AG04450 (cell line): ENCODE results near the gene PPP1R13B. TPM values are rescaled to one million over a fixed set of nuclear protein-coding genes. Genes with fewer than 3 reads are reported as not detected.

Experiments
- CTCF ChIA-PET: fragments of 300-600, 350-600 bp; formaldehyde crosslinking; extraction: SDS; loops from one replicate; lab custom pipeline; 2022; ENCODE audit warnings: antibody characterized with exemption, inconsistent platforms; lab: Charles Lee
- POLR2A ChIA-PET: fragments of 350-600 bp; formaldehyde crosslinking; extraction: SDS; loops from one replicate; lab custom pipeline; 2021; ENCODE audit warnings: antibody characterized with exemption, inconsistent platforms; lab: Yijun Ruan, JAX
- DNase-seq: peaks from one replicate; pipeline ENCODE4 v3.0.0-alpha.2; 2011; ENCODE audit warnings: low read depth, low spot score
- H3K27ac ChIP-seq: one replicate; pipeline ENCODE4 v1.5.1; 2012; ENCODE audit warnings: low read depth, low read length, control low read depth
- H3K27me3 ChIP-seq: one replicate; pipeline ENCODE4 v1.6.0; 2012; ENCODE audit warnings: low read length; ENCODE audit not compliant: control insufficient read depth, insufficient read depth
- H3K4me3 ChIP-seq: 2 replicates; pipeline ENCODE4 v1.5.1; 2011; ENCODE audit warnings: mild to moderate bottlenecking, low read depth, low read length, control low read depth
- H3K9me3 ChIP-seq: 2 replicates; pipeline ENCODE4 v1.5.1; 2012; ENCODE audit warnings: low read length; ENCODE audit not compliant: control insufficient read depth, insufficient read depth
- polyA plus RNA-seq: library from polyadenylated mRNA; depleted of rRNA; stranded (reverse); fragments of >200 nt; gene quantifications from 2 replicates; pipeline ENCODE4 v1.2.3, GENCODE V29; 2011
- TF ChIP-seq, protein P1 (sequence below): IDR thresholded peaks from 2 replicates; pipeline ENCODE4 v1.5.1; 2011; ENCODE audit warnings: low read depth, low read length, control low read depth, inconsistent platforms

Gene PPP1R13B
- polyA plus RNA-seq, 1 experiment: 0.62 TPM

DNA sequence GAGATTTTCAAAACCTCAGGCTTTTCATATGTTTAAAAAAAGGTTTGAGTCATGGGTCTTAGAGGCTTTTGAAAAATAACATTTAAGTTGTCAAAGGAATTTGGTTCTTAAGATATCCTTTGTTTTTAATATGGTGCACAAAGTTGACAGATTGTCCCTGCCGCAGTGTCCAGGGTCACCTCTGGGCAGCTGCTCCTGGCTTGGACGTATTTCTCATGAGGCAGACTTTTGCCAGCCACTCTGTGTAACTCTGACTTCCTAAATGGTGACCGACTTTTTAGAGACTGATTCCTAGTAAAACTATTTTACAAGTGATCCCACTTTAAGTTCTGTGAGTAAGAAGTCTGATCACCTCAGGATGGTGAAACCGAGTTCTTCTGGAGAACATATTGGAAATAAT is 159.7 kb downstream of the PPP1R13B start:
- DNase-seq: no peak
- H3K27ac ChIP-seq: no peak overlapping the region
- TF ChIP-seq, protein P1, sequence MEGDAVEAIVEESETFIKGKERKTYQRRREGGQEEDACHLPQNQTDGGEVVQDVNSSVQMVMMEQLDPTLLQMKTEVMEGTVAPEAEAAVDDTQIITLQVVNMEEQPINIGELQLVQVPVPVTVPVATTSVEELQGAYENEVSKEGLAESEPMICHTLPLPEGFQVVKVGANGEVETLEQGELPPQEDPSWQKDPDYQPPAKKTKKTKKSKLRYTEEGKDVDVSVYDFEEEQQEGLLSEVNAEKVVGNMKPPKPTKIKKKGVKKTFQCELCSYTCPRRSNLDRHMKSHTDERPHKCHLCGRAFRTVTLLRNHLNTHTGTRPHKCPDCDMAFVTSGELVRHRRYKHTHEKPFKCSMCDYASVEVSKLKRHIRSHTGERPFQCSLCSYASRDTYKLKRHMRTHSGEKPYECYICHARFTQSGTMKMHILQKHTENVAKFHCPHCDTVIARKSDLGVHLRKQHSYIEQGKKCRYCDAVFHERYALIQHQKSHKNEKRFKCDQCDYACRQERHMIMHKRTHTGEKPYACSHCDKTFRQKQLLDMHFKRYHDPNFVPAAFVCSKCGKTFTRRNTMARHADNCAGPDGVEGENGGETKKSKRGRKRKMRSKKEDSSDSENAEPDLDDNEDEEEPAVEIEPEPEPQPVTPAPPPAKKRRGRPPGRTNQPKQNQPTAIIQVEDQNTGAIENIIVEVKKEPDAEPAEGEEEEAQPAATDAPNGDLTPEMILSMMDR: no peak
- ChIA-PET POLR2A (no interaction called here), CTCF (interaction anchor here (1.0 kb wide), 1 partner anchor 116 kb away, joined by 3 read pairs; no protein-coding TSS in a partner anchor)
- no peak overlapping the region for H3K4me3 ChIP-seq
- no peaks in the 10 kb centered on the region; the same call in 1 of the 2 replicates for H3K9me3 ChIP-seq
- no peaks in the 10 kb centered on the region for H3K27me3 ChIP-seq

DNA sequence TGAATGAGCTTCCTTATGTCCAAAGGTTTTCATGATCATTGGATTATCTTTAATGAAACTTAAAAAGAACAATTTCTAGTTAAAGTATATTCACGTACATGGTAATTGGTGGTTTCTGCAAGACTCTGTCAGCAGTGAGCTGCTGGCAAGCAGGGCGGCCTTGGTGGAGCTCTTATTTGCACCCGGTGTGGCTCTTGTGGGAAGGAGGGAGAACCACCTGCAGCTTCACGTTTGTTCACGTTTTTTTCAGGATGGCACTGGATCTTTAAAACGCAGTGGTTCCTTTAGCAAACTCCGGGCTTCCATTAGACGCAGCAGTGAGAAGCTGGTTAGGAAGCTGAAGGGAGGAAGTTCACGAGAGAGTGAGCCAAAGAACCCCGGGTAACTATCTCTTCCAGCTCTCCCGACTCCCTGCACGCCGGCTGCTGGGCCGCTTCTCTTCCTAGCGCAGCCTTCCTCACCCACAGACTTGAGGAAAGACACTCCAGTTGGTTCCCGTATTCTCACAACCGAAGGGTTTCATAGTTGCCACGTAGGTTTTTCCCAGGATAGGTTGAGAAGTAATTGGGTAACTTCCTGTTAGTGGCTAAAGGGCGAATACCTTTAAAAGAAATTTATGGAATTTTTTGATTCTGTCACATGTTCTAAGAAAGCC is 160.4 kb downstream of the PPP1R13B start:
- POLR2A ChIA-PET: no interaction called here
- CTCF ChIA-PET: interaction anchor here (0.9 to 1.1 kb wide), 2 partner anchors 10 to 22 kb away, joined by 3 to 4 read pairs; no protein-coding TSS in a partner anchor
- Histone ChIP-seq H3K27me3 (no peaks in the 10 kb centered on the region), H3K27ac (peak overlapping the region; percentile 86), H3K4me3 (no peak overlapping the region), H3K9me3 (no peaks in the 10 kb centered on the region; the same call in 1 of the 2 replicates)
- TF ChIP-seq, protein P1: no peak
- no peak for DNase-seq

DNA sequence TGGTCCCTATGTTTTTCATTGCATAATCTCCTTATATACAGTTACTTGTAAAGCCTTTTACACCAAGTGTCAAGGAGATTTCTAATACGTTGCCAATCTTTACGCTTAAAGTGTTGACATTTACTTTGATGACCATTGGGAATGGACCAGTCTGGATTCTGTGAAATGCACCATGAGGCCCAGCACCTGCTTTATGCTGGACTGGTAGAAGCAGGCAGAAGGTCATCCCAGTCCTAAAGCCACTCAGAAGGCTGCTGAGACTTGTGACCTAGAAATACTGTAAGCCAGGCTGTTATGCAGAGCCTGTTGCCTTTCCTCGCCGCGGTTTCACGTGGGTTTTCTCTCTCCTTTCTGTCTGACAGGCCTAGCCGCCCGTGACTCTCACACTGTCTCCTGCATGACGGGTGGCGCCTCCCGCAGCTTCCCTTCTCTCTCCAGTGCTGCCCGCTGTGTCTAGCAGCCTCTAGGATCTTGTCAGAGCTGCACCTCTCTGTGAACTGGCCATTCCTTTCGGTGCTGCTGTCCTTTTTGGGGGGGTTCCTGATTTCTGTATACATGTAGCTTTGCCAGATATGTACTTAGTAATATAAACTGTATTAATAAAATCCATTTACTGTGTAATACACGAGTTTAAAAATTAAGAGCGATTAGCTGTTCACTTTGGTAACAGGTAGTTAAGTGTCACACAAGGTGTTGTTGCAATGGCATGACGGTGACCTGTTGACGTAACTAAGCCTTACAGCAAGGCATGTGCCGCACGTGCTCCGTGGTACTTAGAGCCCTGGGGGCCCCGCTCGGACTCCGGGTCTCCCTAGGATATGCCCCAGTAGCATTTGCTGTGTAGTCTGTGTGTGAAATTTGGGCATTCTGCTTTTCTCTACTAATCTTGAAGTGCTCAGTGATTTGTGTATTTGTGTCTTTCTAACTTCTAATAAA is 161.8 kb downstream of the PPP1R13B start:
- CTCF ChIA-PET: no interaction called here
- POLR2A ChIA-PET: no interaction called here
- no peak overlapping the region for H3K4me3 ChIP-seq
- TF ChIP-seq, protein P1: no peak
- H3K27me3 ChIP-seq: no peaks in the 10 kb centered on the region
- H3K27ac ChIP-seq: no peak overlapping the region
- H3K9me3 ChIP-seq: no peaks in the 10 kb centered on the region; the same call in 1 of the 2 replicates
- no peak for DNase-seq

DNA sequence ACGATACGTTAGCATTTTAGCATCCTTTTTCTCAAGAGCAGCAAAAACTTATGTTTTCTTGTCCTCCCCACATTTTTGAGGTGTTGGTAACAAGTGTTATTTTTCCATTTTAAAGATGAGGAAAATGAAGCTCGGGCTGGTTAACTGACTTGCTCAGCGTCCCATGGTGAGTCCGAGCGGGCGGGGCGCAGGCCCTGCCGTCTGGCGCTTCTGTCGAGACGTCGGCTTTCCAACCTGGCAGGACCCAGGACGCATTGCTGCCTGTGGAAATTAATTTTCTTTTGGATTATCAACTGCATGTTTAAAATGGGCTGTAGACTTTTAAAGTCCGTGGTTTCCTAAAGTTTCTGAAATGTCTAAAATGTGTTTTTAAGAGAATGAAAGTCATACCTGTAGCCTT is 162.5 kb downstream of the PPP1R13B start:
- TF ChIP-seq, protein P1: no peak
- DNase-seq: no peak
- H3K9me3 ChIP-seq: no peaks in the 10 kb centered on the region; the same call in 1 of the 2 replicates
- CTCF ChIA-PET: no interaction called here
- H3K27ac ChIP-seq: no peak overlapping the region
- H3K4me3 ChIP-seq: no peak overlapping the region
- POLR2A ChIA-PET: no interaction called here
- no peaks in the 10 kb centered on the region for H3K27me3 ChIP-seq
